Daoy (cell line): ENCODE measurements around the gene ANKRD11. TPM values are rescaled to one million over a fixed set of nuclear protein-coding genes. Genes with fewer than 3 reads are reported as not detected.

Experiments used
- DNase-seq: peaks from one replicate; pipeline ENCODE4 v3.0.0-alpha.2; 2015; ENCODE audit warnings: low read depth
- total RNA-seq: library from RNA; depleted of rRNA; stranded (reverse); fragments of >200 nt; shearing (Covaris generic); gene quantifications from 2 replicates; pipeline ENCODE4 v1.2.3, GENCODE V29; 2014

Gene ANKRD11
- total RNA-seq, 1 experiment from 2014 or later, result 27.8 TPM

DNA sequence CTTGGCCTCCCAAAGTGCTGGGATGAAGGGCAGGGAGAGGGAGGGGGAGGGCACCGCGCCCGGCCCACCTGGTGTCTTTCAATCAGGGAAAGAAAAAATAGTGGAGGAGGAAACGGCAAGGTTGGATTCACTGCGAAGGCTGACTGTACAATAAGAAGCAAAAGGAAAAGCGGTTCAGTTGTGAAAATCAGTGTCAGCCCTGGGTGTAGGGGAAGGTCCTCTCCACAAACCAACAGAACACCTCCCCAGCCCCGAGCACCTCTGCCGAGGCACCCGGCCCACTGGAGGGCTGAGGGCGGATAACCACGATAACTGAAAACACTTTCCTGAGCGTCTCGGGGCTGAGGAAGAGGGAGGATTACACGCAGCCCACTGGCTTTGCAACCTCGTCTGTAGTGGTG is 16.4 kb upstream of the ANKRD11 start:
- no peak for DNase-seq

GRCh38 chr16:89506113-89506504 is 15.7 kb upstream of the ANKRD11 start:
- DNase-seq, result no peak

DNA sequence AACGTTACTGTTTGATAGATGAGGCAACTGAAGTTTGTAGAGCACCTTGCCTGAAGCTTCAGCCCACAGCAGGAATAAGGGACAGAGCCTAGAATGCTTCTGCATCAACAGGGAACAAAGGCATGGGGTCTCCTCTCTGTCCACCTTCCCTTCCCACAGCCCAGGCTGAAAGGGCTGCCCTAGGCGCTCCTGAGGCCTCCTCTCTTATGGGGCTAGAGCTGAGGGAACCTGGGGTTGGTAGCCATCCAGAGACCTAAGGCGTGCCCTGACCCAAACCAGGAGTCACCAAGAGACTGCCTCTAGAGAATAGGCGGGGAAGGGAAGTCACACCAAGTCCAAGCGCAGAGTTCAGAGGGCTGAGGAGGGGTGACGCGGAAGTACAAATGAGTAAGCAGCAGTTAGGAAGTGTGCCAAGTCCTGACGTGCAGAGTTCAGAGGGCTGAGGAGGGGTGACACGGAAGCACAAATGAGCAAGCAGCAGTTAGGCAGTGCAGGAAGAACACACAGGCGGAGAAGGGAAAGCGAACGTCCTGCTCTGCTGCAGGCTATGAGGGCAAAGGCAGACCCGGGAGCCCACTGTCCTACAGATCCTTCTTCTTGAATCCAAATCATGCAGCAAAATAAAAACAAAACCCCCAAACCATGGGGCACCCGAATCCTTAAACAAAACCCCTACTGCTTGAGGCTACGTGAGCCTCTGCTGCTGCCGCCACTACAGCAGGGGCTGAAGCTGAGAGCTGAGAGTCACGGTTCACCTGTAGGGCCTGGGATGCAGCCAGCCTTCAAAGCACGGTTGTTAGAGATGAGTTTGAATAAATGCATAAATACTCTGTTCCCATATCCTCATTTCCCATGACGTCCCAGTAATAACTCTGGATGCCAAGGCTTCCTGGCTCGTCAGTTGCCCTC is 15.1 kb upstream of the ANKRD11 start:
- peak; percentile 88 for DNase-seq

- no peak for DNase-seq
Measured at GRCh38 chr16:89504091-89504490, 13.7 kb upstream of the ANKRD11 start.

GRCh38 chr16:89502081-89502843 is 11.9 kb upstream of the ANKRD11 start:
- peak; percentile 21 for DNase-seq

GRCh38 chr16:89499767-89500166 is 9.4 kb upstream of the ANKRD11 start:
- DNase-seq, result no peak

- DNase-seq, result peak; percentile 19
Measured at GRCh38 chr16:89498839-89499238, 8.5 kb upstream of the ANKRD11 start.

GRCh38 chr16:89495121-89495520 is 4.8 kb upstream of the ANKRD11 start:
- no peak for DNase-seq

- DNase-seq, result no peak
Measured at GRCh38 chr16:89493776-89494175, 3.4 kb upstream of the ANKRD11 start.

DNA sequence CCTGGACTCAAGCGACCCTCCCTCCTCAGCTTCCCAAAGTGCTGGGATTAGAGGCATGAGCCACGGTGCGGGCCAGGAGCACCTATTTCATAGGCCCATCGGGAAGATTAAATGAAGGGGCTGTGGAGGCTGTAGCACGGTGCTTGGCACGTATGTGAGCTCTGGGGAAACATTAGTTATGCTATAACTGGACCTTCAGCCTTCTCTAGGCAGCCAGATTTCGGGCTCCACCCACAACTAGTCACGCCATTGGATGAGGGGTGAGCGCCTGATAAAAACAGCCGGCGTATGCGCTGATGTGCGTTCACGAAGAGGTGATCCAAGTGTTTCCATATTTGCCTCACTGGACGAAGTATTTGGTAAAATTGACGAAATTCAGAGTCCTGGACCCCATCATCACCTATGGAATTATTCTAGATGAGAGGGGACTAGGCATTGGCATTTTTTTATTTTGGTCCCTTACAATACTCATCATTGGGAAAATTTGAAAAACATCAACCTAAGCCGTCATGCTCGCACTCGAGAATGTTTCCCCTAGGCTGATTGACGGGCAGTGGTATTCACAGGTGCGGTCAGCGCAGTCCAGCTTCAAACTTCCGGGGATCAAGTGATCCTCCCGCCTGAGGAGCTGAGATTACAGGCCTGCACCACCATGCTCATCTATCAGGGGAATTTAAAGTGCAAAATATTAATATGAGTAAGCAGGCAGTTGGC is 1.8 kb upstream of the ANKRD11 start:
- DNase-seq, result no peak

- DNase-seq, result peak; percentile 5
Measured at GRCh38 chr16:89491238-89491869, 993 bp upstream of the ANKRD11 start.

DNA sequence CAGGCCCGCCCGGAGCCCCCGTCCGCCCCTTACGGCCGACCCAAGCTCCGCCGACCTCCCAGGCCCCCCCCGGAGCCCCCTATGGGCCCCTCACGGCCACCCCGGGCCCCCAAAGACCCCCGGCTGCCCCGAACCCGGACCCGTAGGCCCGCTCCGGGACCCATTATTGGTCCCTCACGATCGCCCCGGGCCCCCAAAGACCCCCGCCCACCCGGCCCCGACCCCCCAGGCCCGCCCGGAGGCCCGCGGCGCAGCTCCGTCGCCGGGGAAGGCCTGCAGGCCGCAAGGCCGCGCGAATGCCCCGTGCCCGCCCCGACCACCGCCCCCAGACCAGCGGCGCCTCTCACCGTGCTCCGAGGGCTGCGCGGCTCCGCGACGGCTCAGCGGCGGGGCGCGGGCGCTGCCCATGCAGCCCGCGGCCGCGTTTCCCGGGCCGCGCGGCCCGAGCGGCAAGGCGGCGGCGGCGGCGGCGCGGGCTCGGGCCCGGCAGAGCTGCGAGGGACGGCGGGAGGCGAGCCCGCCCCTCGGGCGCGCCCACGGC is 393 bp downstream of the ANKRD11 start:
- DNase-seq, result no peak

- peak; percentile 88 for DNase-seq
Measured at GRCh38 chr16:89489040-89489897, 1.1 kb downstream of the ANKRD11 start.

GRCh38 chr16:89485701-89486246 is 4.6 kb downstream of the ANKRD11 start:
- DNase-seq, result no peak

- no peak for DNase-seq
Measured at GRCh38 chr16:89484923-89485679, 5.3 kb downstream of the ANKRD11 start.

GRCh38 chr16:89484041-89484501 is 6.3 kb downstream of the ANKRD11 start:
- no peak for DNase-seq

DNA sequence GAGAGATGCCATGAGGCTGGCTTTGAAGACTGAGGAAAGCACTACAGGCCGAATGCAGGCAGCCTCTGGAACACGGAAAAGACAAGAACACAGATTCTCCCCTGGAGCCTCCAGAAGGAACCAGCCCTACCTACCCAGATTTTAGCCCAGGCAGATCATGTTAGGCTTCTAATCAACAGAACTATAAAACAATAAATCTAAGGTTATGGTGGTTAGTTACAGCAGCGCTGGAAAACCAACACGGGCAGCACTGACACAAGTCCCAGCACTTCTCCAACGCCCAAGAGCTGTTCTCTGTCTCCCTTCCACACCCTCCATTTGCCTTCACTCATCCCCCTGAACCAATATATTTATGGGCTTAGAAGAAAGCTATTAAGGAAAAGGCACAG is 7.5 kb downstream of the ANKRD11 start:
- no peak for DNase-seq

GRCh38 chr16:89482150-89482816 is 8.1 kb downstream of the ANKRD11 start:
- no peak for DNase-seq
